ENCODE measurements around the gene OR10AD1. TPM values are rescaled to one million over a fixed set of nuclear protein-coding genes. Genes with fewer than 3 reads are reported as not detected.

OR10AD1 gene
- total RNA-seq, 4 donors from 2014 or later = not detected

DNA sequence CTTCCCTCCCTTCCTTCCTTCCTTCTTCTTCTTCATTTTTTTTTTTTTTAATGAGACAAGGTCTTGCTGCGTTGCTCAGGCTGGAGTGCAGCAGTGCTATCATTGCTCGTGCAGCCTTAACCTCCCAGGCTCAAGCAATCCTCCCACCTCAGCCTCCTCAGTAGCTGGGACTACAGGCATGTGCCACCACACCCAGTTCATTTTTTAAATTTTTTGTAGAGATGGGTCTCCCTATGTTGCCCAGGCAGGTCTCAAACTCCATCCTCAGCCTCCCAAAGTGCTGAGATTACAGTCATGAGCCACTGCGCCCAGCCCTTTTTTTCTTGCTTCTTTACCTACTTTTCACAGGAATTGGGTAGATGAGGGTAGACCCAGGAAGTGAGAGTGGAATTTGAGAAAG is 1.6 kb downstream of the OR10AD1 start:
- TF ChIP-seq POLR2A (IDR thresholded peaks at IDR 0.05) (no peak), EP300 (IDR thresholded peaks at IDR 0.05) (no peak)
- TF ChIP-seq, protein P1, sequence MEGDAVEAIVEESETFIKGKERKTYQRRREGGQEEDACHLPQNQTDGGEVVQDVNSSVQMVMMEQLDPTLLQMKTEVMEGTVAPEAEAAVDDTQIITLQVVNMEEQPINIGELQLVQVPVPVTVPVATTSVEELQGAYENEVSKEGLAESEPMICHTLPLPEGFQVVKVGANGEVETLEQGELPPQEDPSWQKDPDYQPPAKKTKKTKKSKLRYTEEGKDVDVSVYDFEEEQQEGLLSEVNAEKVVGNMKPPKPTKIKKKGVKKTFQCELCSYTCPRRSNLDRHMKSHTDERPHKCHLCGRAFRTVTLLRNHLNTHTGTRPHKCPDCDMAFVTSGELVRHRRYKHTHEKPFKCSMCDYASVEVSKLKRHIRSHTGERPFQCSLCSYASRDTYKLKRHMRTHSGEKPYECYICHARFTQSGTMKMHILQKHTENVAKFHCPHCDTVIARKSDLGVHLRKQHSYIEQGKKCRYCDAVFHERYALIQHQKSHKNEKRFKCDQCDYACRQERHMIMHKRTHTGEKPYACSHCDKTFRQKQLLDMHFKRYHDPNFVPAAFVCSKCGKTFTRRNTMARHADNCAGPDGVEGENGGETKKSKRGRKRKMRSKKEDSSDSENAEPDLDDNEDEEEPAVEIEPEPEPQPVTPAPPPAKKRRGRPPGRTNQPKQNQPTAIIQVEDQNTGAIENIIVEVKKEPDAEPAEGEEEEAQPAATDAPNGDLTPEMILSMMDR (IDR thresholded peaks at IDR 0.05) = no peak
- WGBS, 2 donors = 95 to 96% methylated on average over 3 of the region's 3 CpGs
- Histone ChIP-seq H3K4me1 (peaks cover 0 to 32% (median 10%) of the 10 kb centered on the region in 4 donors), H3K36me3 (peaks cover 0 to 44% (median 0%) of the 10 kb centered on the region in 3 donors), H3K27ac (no peak overlapping the region), H3K4me3 (no peak overlapping the region), H3K9me3 (peaks cover 0 to 43% (median under 1%) of the 10 kb centered on the region in 4 donors), H3K27me3 (no peaks in the 10 kb centered on the region)
- no peak for DNase-seq (ENCODE audit: low spot score in 2 of 2)

DNA sequence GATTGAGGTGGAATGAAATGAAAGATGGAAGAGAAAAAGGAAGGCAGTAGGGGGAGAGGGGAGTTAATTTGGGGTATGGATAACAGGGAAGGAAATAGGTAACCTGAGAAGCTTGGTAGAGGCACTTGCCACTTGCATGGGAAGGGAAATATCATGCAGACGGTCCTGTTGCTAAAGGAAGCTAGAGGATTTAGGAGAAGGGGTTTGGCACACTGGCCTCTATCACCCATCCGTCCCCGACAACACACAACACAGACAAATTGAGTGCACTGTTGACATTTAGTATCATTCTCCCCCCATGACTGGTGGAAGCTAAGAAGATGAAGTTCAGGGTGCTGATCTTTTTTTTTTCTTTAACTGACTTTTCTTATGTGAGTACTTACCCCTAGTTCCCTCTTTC is 2.0 kb downstream of the OR10AD1 start:
- H3K36me3 ChIP-seq = peaks cover 0 to 39% (median 0%) of the 10 kb centered on the region in 3 donors
- no peak overlapping the region for H3K4me3 ChIP-seq
- H3K27ac ChIP-seq = no peak overlapping the region
- 87 to 88% methylated on average over 3 of the region's 3 CpGs for WGBS, 2 donors
- no peaks in the 10 kb centered on the region for H3K27me3 ChIP-seq
- peaks cover 0 to 32% (median 10%) of the 10 kb centered on the region in 4 donors for H3K4me1 ChIP-seq
- no peak for DNase-seq (ENCODE audit: low spot score in 2 of 2)
- TF ChIP-seq, protein P1 (IDR thresholded peaks at IDR 0.05) = no peak
- TF ChIP-seq EP300 (IDR thresholded peaks at IDR 0.05) (no peak), POLR2A (IDR thresholded peaks at IDR 0.05) (no peak)
- H3K9me3 ChIP-seq = peaks cover 0 to 39% (median 0%) of the 10 kb centered on the region in 4 donors

- H3K36me3 ChIP-seq = peaks cover 0 to 26% (median 0%) of the 10 kb centered on the region in 3 donors
- TF ChIP-seq POLR2A (IDR thresholded peaks at IDR 0.05) = no peak
- no peak overlapping the region for H3K4me3 ChIP-seq
- no peak for DNase-seq (ENCODE audit: low spot score in 2 of 2)
- H3K27me3 ChIP-seq = no peaks in the 10 kb centered on the region
- WGBS, 2 donors = 32 to 34% methylated on average over 3 of the region's 3 CpGs
- peaks cover 0 to 28% (median 0%) of the 10 kb centered on the region in 4 donors for H3K9me3 ChIP-seq
- H3K27ac ChIP-seq = peak overlapping the region in 3 of 4 donors; percentile 95 to 98 (median 98)
- H3K4me1 ChIP-seq = peaks cover 0 to 35% (median 10%) of the 10 kb centered on the region in 4 donors
Measured at GRCh38 chr12:48199774-48200221, 3.3 kb downstream of the OR10AD1 start.

- peaks cover 0 to 18% (median 0%) of the 10 kb centered on the region in 3 donors for H3K36me3 ChIP-seq
- H3K27ac ChIP-seq = peak overlapping the region; percentile 95 to 98 (median 96)
- peaks cover 0 to 20% (median 0%) of the 10 kb centered on the region in 4 donors for H3K9me3 ChIP-seq
- no peak for TF ChIP-seq EP300 (IDR thresholded peaks at IDR 0.05)
- H3K4me3 ChIP-seq = peak overlapping the region; percentile 74 to 88 (median 80)
- WGBS, 2 donors = 51 to 60% methylated on average over 10 of the region's 10 CpGs
- H3K27me3 ChIP-seq = no peaks in the 10 kb centered on the region
- DNase-seq (ENCODE audit: low spot score in 2 of 2) = no peak
- H3K4me1 ChIP-seq = peaks cover 0 to 38% (median 10%) of the 10 kb centered on the region in 4 donors
Measured at GRCh38 chr12:48198985-48199384, 4.1 kb downstream of the OR10AD1 start.

GRCh38 chr12:48198672-48198971 is 4.5 kb downstream of the OR10AD1 start:
- DNase-seq (ENCODE audit: low spot score in 2 of 2) = no peak
- TF ChIP-seq EP300 (IDR thresholded peaks at IDR 0.05) (no peak), POLR2A (IDR thresholded peaks at IDR 0.05) (no peak)
- TF ChIP-seq, protein P1 (IDR thresholded peaks at IDR 0.05) = no peak
- H3K27me3 ChIP-seq = no peaks in the 10 kb centered on the region

GRCh38 chr12:48197971-48198671 is 5.0 kb downstream of the OR10AD1 start:
- peak overlapping the region; percentile 74 to 88 (median 80) for H3K4me3 ChIP-seq
- peaks cover 0 to 12% (median 0%) of the 10 kb centered on the region in 3 donors for H3K36me3 ChIP-seq
- peak; percentile 89 to 90 for DNase-seq (ENCODE audit: low spot score in 2 of 2)
- H3K4me1 ChIP-seq = peaks cover 0 to 44% (median 10%) of the 10 kb centered on the region in 4 donors
- H3K27me3 ChIP-seq = no peaks in the 10 kb centered on the region
- WGBS, 2 donors = 1% methylated on average over 35 to 37 of the region's 39 CpGs
- peaks cover 0 to 11% (median 0%) of the 10 kb centered on the region in 4 donors for H3K9me3 ChIP-seq
- TF ChIP-seq EP300 (IDR thresholded peaks at IDR 0.05) = peak; percentile 90 to 98
- peak; percentile 89 to 98 for TF ChIP-seq POLR2A (IDR thresholded peaks at IDR 0.05)
- TF ChIP-seq, protein P1 (IDR thresholded peaks at IDR 0.05) = peak in 4 of 5 experiments; percentile 5 to 49 (median 20)
- H3K27ac ChIP-seq = peak overlapping the region; percentile 95 to 98 (median 96)

More at GRCh38 chr12:48198672-48198971, 4.5 kb downstream of the OR10AD1 start:
- peak overlapping the region; percentile 74 to 88 (median 80) for H3K4me3 ChIP-seq
- H3K27ac ChIP-seq = peak overlapping the region; percentile 95 to 98 (median 96)
- 26 to 27% methylated on average over 12 to 21 of the region's 26 CpGs for WGBS, 2 donors
- peaks cover 0 to 16% (median 0%) of the 10 kb centered on the region in 4 donors for H3K9me3 ChIP-seq
- peaks cover 0 to 15% (median 0%) of the 10 kb centered on the region in 3 donors for H3K36me3 ChIP-seq
- peaks cover 0 to 41% (median 10%) of the 10 kb centered on the region in 4 donors for H3K4me1 ChIP-seq

Data from tibial nerve (tissue), 4 donors.